GM12875 (cell line): ENCODE measurements around the gene CPAMD8.
"Not testable (repeated sequence)": the region's sequence is repeated elsewhere in the genome, so short reads cannot be mapped to it uniquely, and the experiment has no call there.

Source experiments
- H3K4me3 ChIP-seq: one replicate; pipeline ENCODE4 v1.5.1; 2011; ENCODE audit warnings: low read depth, low read length, control low read depth
- TF ChIP-seq, protein P1 (sequence below): IDR thresholded peaks from 2 replicates; pipeline ENCODE4 v1.5.1; 2011; ENCODE audit warnings: low read depth, mild to moderate bottlenecking, control low read depth, inconsistent platforms, low read length, moderate library complexity, borderline replicate concordance; ENCODE audit not compliant: insufficient read depth

CPAMD8 gene

DNA sequence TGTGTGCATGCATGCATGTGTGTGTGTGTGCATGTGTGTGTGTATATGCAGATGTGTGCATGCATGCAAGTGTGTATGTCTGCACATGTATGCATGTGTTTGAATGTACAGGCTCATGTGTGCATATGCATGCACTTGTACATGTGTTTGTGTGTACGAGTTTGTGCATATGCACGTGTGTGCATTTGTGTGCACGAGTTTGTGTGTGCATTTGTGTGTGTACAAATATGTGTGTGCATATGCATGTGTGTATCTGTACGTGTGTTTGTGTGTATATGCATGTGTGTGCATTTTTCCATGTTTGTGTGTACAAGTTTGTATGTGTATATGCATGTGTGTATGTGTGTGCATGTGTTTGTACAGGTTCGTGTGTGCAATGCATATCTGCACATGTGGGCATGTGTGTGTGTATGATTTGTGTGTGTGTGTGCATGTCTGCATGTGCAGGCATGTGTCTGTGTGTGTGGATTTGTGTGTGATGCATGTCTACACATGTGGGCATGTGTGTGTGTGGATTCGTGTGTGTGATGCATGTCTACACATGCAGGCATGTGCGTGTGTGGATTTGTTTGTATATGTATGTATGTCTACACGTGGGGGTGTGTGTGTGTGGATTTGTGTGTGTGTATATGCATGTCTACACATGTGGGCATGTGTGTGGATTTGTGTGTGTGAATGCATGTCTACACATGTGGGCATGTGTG is 80.7 kb downstream of the CPAMD8 start:
- H3K4me3 ChIP-seq, result no peak overlapping the region

DNA sequence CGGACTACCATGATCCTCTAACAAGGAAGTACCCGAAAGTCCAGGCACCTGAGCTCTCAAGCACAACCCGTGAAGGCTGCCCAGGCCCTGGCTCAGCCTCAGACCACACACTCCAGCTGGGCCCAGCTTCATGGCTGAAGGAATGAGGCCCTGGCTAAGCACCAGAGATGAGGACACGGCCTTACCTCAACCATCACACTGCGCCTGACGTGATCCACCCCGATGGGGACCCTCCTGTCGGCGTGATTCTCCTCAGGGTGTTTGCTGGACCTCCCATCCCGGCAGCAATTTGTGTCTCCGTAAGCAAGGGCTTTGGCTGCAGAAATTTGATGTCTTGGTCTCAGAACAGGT is 81.3 kb downstream of the CPAMD8 start:
- no peak overlapping the region for H3K4me3 ChIP-seq
- TF ChIP-seq, protein P1, sequence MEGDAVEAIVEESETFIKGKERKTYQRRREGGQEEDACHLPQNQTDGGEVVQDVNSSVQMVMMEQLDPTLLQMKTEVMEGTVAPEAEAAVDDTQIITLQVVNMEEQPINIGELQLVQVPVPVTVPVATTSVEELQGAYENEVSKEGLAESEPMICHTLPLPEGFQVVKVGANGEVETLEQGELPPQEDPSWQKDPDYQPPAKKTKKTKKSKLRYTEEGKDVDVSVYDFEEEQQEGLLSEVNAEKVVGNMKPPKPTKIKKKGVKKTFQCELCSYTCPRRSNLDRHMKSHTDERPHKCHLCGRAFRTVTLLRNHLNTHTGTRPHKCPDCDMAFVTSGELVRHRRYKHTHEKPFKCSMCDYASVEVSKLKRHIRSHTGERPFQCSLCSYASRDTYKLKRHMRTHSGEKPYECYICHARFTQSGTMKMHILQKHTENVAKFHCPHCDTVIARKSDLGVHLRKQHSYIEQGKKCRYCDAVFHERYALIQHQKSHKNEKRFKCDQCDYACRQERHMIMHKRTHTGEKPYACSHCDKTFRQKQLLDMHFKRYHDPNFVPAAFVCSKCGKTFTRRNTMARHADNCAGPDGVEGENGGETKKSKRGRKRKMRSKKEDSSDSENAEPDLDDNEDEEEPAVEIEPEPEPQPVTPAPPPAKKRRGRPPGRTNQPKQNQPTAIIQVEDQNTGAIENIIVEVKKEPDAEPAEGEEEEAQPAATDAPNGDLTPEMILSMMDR, result no peak

More for the DNA sequence above, 80.7 kb downstream of the CPAMD8 start:
- TF ChIP-seq, protein P1, result no peak

DNA sequence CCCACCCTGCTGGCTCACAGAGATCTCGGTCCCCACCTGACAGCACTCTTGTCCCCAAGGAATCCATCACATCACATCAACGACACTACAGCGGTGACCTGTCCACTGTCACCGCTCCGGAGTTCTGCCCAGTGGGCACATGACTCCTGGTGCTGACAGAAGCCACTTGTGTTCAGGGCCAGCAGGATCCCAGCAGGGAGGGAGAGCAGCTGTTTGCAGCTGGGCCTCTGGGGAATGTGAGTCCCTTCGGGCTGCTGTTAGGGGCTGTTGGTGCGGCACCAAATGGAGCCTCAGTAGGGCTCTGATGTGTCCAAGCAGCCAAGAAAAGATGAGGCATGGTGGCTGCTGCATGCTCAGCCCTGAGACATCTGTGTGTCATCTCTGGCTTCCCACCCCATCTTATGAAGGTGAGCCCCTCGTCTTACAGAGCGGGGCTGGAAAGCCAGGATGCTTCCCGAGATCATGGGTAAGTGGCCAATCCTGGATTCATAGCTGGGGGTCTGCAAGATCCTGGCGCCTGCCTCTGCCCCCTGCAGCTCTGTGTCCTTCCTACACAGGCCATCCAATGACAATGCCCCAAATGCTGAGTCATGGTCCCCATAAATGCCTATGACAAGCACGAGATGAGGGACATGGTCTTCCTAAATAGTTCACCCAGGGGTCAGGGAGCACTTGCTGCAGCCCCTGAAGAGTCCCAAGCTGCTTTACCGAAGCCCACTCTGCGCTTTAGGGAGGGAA is 81.8 kb downstream of the CPAMD8 start:
- no peak overlapping the region for H3K4me3 ChIP-seq
- TF ChIP-seq, protein P1, result no peak

DNA sequence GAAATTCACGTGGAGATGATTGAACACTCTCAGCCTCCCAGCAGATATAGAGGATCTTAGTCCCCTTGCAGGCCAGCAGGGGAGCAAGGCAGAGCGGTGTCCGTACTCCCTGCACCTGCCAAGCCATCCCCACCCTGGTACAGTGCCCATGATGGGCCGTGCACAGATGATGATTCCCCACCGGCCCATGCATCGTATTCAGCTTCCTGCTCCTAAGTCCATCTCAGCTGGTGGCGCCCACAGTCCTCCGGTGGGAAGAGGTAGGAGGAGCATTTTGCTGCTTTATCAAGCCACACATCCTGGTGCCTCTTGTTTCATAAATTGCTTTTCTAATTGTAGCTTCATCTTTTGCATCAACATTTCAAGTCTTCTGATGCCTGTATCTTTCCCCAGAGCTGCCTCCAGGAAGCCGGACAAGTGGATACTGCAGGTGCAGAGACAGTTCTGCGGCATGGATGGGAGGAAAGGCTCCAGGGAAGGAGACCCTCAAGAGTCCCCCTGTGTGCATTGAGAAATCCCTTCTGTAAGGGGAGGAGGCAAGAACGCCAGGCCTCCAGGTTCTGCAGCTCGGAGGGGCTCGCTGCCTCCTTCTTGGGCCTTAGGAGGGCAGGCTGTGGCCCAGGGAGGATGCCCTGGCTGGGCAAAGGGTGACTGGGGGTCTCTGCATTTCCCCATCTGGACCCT is 82.5 kb downstream of the CPAMD8 start:
- TF ChIP-seq, protein P1, result no peak
- no peak overlapping the region for H3K4me3 ChIP-seq

DNA sequence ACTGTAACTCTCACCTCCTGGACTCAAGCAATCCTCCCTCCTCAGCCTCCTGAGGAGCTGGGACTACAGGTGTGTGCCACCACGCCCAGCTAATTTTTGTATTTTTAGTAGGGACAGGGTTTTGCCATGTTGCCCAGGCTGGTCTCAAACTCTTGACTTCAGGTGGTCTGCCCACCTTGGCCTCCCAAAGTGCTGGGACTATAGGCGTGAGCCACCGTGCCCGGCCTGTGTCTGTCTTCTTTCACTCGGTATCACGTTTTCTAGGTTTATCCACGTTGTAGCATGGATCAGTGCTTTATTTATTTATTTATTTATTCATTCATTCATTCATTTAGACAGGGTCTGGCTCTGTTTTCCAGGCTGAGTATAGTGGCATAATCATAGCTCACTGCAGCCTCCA is 83.5 kb downstream of the CPAMD8 start:
- H3K4me3 ChIP-seq, result not testable (repeated sequence)

DNA sequence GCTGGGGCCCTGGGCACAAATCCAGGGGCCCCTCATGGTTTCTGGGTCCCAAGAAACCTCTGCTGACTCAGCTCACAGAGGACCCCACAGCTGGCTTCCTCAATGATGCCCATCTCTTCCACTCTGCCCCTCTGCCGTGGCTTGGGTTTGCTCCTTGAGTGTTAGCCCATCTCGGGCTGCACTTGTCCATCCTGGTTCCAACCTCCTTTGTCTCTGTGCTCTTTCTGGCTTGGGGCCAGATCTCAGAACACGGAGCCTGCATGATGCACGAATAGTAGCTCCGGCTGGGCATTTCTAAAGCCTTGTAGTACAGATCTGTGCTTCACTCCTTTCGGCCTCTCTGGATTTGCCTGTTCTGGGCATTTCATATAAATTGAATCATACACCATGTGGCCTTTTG is 84.0 kb downstream of the CPAMD8 start:
- no peak overlapping the region for H3K4me3 ChIP-seq
- TF ChIP-seq, protein P1, result no peak

DNA sequence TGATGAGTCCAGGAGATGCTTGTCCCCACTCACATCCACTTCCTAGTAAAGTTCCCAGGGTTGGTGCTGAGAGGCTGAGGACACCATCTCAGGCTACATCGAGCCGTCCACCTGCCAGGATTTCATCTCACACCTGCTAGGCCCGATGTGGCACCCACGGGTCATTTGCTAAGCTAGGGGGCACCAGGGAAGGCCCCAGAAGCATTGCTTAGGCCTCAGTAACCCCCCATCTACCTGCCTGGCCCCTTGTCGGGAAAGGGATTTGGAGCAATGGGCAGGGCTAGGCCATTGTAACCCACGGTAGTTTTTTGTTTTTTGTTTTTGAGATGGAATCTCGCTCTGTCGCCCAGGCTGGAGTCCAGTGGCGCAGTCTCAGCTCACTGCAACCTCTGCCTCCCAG is 86.0 kb downstream of the CPAMD8 start:
- H3K4me3 ChIP-seq, result no peak overlapping the region
- TF ChIP-seq, protein P1, result no peak

DNA sequence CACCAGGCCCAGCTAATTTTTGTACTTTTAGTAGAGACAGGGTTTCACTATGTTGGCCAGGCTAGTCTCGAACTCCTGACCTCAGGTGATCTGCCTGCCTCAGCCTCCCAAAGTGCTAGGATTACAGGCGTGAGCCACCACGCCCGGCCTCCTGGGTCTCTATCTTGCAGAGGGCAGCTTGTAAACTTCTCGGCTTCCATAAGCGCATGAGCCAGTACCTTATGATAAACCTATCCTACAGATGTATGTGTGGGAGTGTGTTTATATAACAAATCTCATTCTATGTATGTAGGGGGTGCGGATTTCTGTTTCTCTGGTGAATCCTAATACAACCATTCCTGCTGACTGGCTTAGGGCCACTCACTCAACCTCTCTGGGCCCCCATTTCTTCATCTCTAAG is 86.5 kb downstream of the CPAMD8 start:
- H3K4me3 ChIP-seq, result not testable (repeated sequence)
